Loucy (cell line): ENCODE data around the gene RPL31.

Experiments used
- H2AFZ ChIP-seq: fragments of 200-600 bp; sonication (generic); 2 replicates; pipeline ENCODE4 v1.6.0; 2016; ENCODE audit warnings: antibody characterized with exemption, mild to moderate bottlenecking, low read length, moderate library complexity
- H3F3A ChIP-seq: fragments of 200-600 bp; 2 replicates; pipeline ENCODE4 v1.6.0; 2016; ENCODE audit warnings: antibody characterized with exemption, low read depth, mild to moderate bottlenecking
- H3K27me3 ChIP-seq: fragments of 200-600 bp; sonication (generic); 2 replicates; pipeline ENCODE4 v1.6.1; 2014; ENCODE audit warnings: low read length, mild to moderate bottlenecking; ENCODE audit not compliant: insufficient read depth, poor library complexity, severe bottlenecking
- H3K36me3 ChIP-seq: fragments of 200-600 bp; sonication (generic); 2 replicates; pipeline ENCODE4 v1.6.1; 2016; ENCODE audit warnings: low read length; ENCODE audit not compliant: insufficient read depth
- H3K4me1 ChIP-seq: fragments of 200-600 bp; sonication (generic); 2 replicates; pipeline ENCODE4 v1.5.1; 2014; ENCODE audit warnings: low read length, mild to moderate bottlenecking; ENCODE audit not compliant: insufficient read depth, poor library complexity, severe bottlenecking
- H3K4me2 ChIP-seq: fragments of 200-600 bp; sonication (generic); 2 replicates; pipeline ENCODE4 v1.6.0; 2014; ENCODE audit warnings: antibody characterized with exemption, low read length, low read depth, mild to moderate bottlenecking; ENCODE audit not compliant: poor library complexity, severe bottlenecking
- H3K4me3 ChIP-seq: fragments of 200-600 bp; sonication (generic); 2 replicates; pipeline ENCODE4 v1.5.1; 2014; ENCODE audit warnings: low read length, mild to moderate bottlenecking, mixed read lengths; ENCODE audit not compliant: poor library complexity, severe bottlenecking
- H3K79me2 ChIP-seq: fragments of 200-600 bp; sonication (generic); 2 replicates; pipeline ENCODE4 v1.6.1; 2014; ENCODE audit warnings: low read length; ENCODE audit not compliant: insufficient read depth
- H3K9ac ChIP-seq: fragments of 200-600 bp; sonication (generic); 2 replicates; pipeline ENCODE4 v1.6.0; 2014; ENCODE audit warnings: mild to moderate bottlenecking, low read depth, low read length, moderate library complexity; ENCODE audit not compliant: poor library complexity, severe bottlenecking
- H3K9me2 ChIP-seq: fragments of 200-600 bp; sonication (generic); replicated peaks from 2 replicates; pipeline ENCODE4 v1.6.1; 2016; ENCODE audit warnings: low read depth, low read length, mixed read lengths
- H3K9me3 ChIP-seq: fragments of 200-600 bp; sonication (generic); 2 replicates; pipeline ENCODE4 v1.6.1; 2014; ENCODE audit warnings: mild to moderate bottlenecking, antibody characterized with exemption, low read length, low read depth; ENCODE audit not compliant: insufficient read depth
- H4K20me1 ChIP-seq: fragments of 200-600 bp; sonication (generic); 2 replicates; pipeline ENCODE4 v1.6.0; 2014; ENCODE audit warnings: antibody characterized with exemption, low read length, mild to moderate bottlenecking; ENCODE audit not compliant: insufficient read depth, poor library complexity, severe bottlenecking
- EZH2phosphoT487 ChIP-seq: fragments of 200-600 bp; IDR thresholded peaks from 2 replicates; pipeline ENCODE4 v1.6.1; 2018; ENCODE audit warnings: antibody characterized with exemption, mild to moderate bottlenecking, moderate library complexity, borderline replicate concordance
- TF ChIP-seq, protein P1 (sequence below): fragments of 200-600 bp; sonication (generic); conservative IDR thresholded peaks from 2 replicates; pipeline ENCODE4 v1.5.1; 2014; ENCODE audit warnings: mild to moderate bottlenecking, antibody characterized with exemption, low read length

The RPL31 gene

DNA sequence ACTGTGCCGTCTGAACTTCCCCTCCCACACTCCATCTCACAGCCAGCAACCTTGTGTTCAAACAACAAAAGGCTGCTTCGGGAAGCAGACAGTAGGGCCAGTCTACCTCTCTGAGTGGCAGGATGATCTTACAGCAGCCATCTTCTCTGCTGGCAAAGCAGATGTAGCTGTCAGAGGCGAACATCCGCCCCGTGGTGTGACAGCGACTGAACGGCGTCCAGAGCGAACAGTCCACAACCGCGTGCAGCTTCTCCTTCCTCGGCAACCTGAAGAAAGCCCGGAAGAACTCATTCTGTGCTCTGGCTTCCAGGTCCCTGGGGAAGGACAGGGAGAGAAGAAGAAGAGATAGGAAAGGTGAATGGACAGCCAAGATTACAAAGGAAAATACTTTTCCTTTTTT lies 38.0 kb downstream of the RPL31 start:
- Histone ChIP-seq H3K9me2 (no peaks in the 10 kb centered on the region), H3K36me3 (no peaks in the 10 kb centered on the region), H3K27me3 (no peaks in the 10 kb centered on the region), H3K4me3 (no peak overlapping the region), H4K20me1 (no peaks in the 10 kb centered on the region), H3K9me3 (no peaks in the 10 kb centered on the region), H3K9ac (no peak overlapping the region), H2AFZ (no peak overlapping the region), H3K4me1 (no peaks in the 10 kb centered on the region), H3F3A (no peaks in the 10 kb centered on the region), H3K79me2 (no peaks in the 10 kb centered on the region), H3K4me2 (no peak overlapping the region)
- TF ChIP-seq, protein P1, sequence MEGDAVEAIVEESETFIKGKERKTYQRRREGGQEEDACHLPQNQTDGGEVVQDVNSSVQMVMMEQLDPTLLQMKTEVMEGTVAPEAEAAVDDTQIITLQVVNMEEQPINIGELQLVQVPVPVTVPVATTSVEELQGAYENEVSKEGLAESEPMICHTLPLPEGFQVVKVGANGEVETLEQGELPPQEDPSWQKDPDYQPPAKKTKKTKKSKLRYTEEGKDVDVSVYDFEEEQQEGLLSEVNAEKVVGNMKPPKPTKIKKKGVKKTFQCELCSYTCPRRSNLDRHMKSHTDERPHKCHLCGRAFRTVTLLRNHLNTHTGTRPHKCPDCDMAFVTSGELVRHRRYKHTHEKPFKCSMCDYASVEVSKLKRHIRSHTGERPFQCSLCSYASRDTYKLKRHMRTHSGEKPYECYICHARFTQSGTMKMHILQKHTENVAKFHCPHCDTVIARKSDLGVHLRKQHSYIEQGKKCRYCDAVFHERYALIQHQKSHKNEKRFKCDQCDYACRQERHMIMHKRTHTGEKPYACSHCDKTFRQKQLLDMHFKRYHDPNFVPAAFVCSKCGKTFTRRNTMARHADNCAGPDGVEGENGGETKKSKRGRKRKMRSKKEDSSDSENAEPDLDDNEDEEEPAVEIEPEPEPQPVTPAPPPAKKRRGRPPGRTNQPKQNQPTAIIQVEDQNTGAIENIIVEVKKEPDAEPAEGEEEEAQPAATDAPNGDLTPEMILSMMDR: no peak
- TF ChIP-seq EZH2phosphoT487: no peak

DNA sequence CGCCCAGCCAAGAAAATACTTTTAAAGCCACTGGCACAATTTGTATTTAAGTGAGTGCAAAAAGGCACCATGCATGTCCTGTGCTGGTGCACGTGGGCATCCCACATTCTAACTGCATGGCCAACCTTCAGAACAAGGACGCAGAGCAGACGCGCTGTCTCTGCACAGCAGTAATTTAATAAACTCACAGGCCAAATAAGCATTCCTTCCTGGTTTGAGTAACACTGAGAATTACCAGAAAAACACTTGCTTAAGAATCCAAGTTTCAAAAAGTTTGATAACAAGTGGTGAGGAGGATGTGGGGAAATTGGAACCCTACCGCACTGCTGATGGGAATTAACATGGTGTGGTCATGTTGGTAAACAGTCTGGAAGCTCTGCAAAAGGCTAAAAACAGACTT lies 38.7 kb downstream of the RPL31 start:
- Histone ChIP-seq H3K36me3 (no peaks in the 10 kb centered on the region), H3K4me1 (no peaks in the 10 kb centered on the region), H3K9me3 (no peaks in the 10 kb centered on the region), H3K4me3 (no peak overlapping the region), H3K9ac (no peak overlapping the region), H3K79me2 (no peaks in the 10 kb centered on the region), H2AFZ (no peak overlapping the region), H3F3A (no peaks in the 10 kb centered on the region), H4K20me1 (no peaks in the 10 kb centered on the region), H3K9me2 (no peaks in the 10 kb centered on the region), H3K27me3 (no peaks in the 10 kb centered on the region), H3K4me2 (no peak overlapping the region)
- TF ChIP-seq, protein P1: no peak
- no peak for TF ChIP-seq EZH2phosphoT487

DNA sequence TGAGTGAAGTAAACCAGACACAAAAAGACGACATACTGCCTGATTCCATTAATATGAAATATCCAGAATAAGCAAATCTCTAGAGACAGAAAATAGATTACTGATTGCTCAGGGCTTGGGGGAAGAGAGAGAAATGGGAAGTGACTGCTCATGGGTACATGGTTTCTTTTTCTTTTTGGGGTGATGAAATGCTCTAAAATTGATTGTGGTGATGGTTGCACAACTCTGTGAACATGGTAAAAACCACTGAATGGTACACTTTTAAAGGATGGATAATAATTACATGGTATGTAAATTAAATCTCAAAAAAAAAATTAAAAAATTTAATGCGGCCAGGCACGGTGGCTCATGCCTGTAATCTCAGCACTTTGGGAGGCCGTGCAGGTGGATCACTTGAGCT lies 39.3 kb downstream of the RPL31 start:
- no peaks in the 10 kb centered on the region for H3F3A ChIP-seq
- H3K9ac ChIP-seq: no peak overlapping the region
- H3K4me2 ChIP-seq: no peak overlapping the region
- no peaks in the 10 kb centered on the region for H3K36me3 ChIP-seq
- H3K9me2 ChIP-seq: no peaks in the 10 kb centered on the region
- no peak overlapping the region for H2AFZ ChIP-seq
- TF ChIP-seq EZH2phosphoT487: no peak
- TF ChIP-seq, protein P1: no peak
- H3K4me1 ChIP-seq: no peaks in the 10 kb centered on the region
- H3K27me3 ChIP-seq: no peaks in the 10 kb centered on the region
- no peaks in the 10 kb centered on the region for H3K9me3 ChIP-seq
- no peak overlapping the region for H3K4me3 ChIP-seq
- H3K79me2 ChIP-seq: no peaks in the 10 kb centered on the region
- H4K20me1 ChIP-seq: no peaks in the 10 kb centered on the region
